Measurements from ENCODE around the gene PACSIN1. TPM values are rescaled to one million over a fixed set of nuclear protein-coding genes. Genes with fewer than 3 reads are reported as not detected.

PACSIN1 gene
- polyA plus RNA-seq, 12 donors: 0.43 to 3.0 (median 1.2) TPM; not detected in 2

GRCh38 chr6:34581561-34581920 lies 115.7 kb downstream of the PACSIN1 start:
- no peak for DNase-seq

- DNase-seq: no peak
These were observed 117.6 kb downstream of the PACSIN1 start for GRCh38 chr6:34583461-34583860.

- no peak for DNase-seq
These were observed 118.2 kb downstream of the PACSIN1 start for GRCh38 chr6:34583861-34584604.

- no peak for DNase-seq
These were observed 118.8 kb downstream of the PACSIN1 start for GRCh38 chr6:34584694-34585093.

Other genes starting within 250 kb of the PACSIN1 start
- 100 to 1,000 TPM in 4 of 12 donors, 10 to 100 TPM in 7, not detected in 1; 62.1 to 167 (median 88.1) TPM for gene HMGA1, start 229.2 kb upstream of the PACSIN1 start, polyA plus RNA-seq (ENCODE audit: insufficient read length in 12 of 12)
- gene SMIM29, start 217.1 kb upstream of the PACSIN1 start, polyA plus RNA-seq (ENCODE audit: insufficient read length in 12 of 12): 10 to 100 TPM in 2 of 12 donors, 1 to 10 TPM in 9, not detected in 1; 5.7 to 20.9 (median 6.9) TPM
- 10 to 100 TPM in 11 of 12 donors, not detected in 1; 17.6 to 36.9 (median 27.8) TPM for gene NUDT3, start 73.4 kb upstream of the PACSIN1 start, polyA plus RNA-seq (ENCODE audit: insufficient read length in 12 of 12)
- gene RPS10, start 40.0 kb upstream of the PACSIN1 start, polyA plus RNA-seq (ENCODE audit: insufficient read length in 12 of 12): 1,000 to 10,000 TPM in 10 of 12 donors, 100 to 1,000 TPM in 1, not detected in 1; 861 to 1,651 (median 1,510) TPM
- under 1 TPM in 7 of 12 donors, not detected in 5; 0.09 to 0.23 (median 0.15) TPM for gene SPDEF, start 90.3 kb downstream of the PACSIN1 start, polyA plus RNA-seq (ENCODE audit: insufficient read length in 12 of 12)
- 10 to 100 TPM in 11 of 12 donors, not detected in 1; 53.5 to 98.5 (median 84.0) TPM for gene ILRUN, start 230.7 kb downstream of the PACSIN1 start, polyA plus RNA-seq (ENCODE audit: insufficient read length in 12 of 12)

Measured in muscle of arm (tissue), 12 donors.